Cardiac fibroblast (primary cell): ENCODE measurements around the gene ACOD1.
A peak's percentile ranks its signal among the peaks of the same experiment; 100 is the strongest.

ENCODE experiments used
- DNase-seq, 2 donors: peaks; one replicate each; pipeline versions ENCODE4 v3.0.0 to v3.0.0-alpha.2; 2010; ENCODE audit warnings: low read depth in 2 of 2
- H3K4me3 ChIP-seq, 2 donors: replicated peaks in 1 of 2; 1 replicate in 1 of 2; 2 replicates in 1 of 2; pipeline ENCODE4 v1.5.1; 2011; ENCODE audit warnings: low read depth in 2 of 2, low read length in 2 of 2, mild to moderate bottlenecking in 2 of 2, moderate library complexity in 1 of 2
- TF ChIP-seq, protein P1 (sequence below): IDR thresholded peaks from one replicate; pipeline ENCODE4 v1.5.1; 2011; ENCODE audit warnings: low read depth, mild to moderate bottlenecking, low read length, inconsistent platforms

ACOD1 gene

DNA sequence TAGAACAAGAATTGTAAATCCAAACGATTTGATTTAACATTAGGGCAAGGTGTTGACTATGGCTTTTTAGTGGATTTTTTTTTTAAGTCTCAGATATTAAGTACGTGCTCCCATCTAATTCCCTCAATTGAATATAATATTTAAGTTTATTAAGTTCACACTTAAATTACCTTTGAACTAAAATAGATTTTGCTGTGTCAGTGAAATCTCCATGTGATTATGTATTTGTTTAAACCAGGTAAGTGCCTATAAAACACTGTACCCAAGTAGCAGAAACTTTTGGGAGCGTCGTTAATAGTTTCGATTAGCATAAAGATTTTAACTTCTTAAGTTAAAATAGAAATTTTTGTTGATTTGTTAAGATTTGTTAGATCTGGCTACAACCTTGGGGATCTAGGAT, 45.2 kb downstream of the ACOD1 start:
- H3K4me3 ChIP-seq: no peak overlapping the region
- TF ChIP-seq, protein P1, sequence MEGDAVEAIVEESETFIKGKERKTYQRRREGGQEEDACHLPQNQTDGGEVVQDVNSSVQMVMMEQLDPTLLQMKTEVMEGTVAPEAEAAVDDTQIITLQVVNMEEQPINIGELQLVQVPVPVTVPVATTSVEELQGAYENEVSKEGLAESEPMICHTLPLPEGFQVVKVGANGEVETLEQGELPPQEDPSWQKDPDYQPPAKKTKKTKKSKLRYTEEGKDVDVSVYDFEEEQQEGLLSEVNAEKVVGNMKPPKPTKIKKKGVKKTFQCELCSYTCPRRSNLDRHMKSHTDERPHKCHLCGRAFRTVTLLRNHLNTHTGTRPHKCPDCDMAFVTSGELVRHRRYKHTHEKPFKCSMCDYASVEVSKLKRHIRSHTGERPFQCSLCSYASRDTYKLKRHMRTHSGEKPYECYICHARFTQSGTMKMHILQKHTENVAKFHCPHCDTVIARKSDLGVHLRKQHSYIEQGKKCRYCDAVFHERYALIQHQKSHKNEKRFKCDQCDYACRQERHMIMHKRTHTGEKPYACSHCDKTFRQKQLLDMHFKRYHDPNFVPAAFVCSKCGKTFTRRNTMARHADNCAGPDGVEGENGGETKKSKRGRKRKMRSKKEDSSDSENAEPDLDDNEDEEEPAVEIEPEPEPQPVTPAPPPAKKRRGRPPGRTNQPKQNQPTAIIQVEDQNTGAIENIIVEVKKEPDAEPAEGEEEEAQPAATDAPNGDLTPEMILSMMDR: no peak

DNA sequence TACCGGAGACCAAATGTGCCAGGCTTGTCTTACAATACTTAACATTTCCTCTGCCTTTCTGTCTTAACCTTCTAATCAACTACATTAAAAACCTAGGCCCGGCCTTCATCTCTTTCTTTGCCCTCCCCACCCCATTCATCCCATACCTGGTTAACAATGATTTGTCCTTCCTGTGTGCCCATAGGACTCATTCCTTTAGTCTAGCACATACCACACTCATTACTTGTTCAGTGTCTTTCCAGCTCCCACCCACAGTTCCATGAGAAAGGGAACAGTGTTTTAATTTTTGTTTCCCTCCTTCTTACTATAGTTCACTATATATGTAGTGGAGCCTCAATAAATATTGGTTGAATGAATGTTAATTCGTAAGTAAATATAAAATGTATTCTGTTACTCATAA, 46.0 kb downstream of the ACOD1 start:
- no peak overlapping the region for H3K4me3 ChIP-seq
- TF ChIP-seq, protein P1: no peak
- DNase-seq: peak in 1 of 2 donors; percentile 32

More for the DNA sequence above, 45.2 kb downstream of the ACOD1 start:
- no peak for DNase-seq

DNA sequence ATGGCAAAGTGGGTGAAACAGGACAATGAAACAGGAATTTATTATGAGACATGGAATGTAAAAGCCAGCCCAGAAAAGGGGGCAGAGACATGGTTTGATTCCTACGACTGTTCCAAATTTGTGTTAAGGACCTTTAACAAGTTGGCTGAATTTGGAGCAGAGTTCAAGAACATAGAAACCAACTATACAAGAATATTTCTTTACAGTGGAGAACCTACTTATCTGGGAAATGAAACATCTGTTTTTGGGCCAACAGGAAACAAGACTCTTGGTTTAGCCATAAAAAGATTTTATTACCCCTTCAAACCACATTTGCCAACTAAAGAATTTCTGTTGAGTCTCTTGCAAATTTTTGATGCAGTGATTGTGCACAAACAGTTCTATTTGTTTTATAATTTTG, 52.2 kb downstream of the ACOD1 start:
- TF ChIP-seq, protein P1: no peak
- peak in 1 of 2 donors; percentile 78 for DNase-seq
- H3K4me3 ChIP-seq: no peak overlapping the region

DNA sequence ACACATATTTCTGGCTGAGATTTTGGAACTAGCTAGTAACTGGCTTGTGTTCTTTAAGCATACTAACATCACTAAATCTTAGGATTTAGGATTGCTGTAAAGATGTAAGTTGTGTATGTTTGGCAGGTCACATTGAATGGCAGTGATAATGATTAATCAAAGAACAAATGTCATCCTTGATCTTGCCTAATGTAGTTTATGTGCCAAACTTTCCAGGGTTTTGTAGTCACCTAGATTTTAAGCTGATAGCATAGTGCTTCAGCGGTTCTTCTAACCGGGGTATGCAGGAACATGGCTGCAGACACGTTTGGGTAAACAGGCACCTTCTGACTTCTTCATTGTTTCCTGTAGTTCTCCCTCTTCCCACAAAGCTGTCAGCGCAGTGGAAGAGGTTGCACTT, 53.2 kb downstream of the ACOD1 start:
- TF ChIP-seq, protein P1: no peak
- H3K4me3 ChIP-seq: no peak overlapping the region
- no peak for DNase-seq

DNA sequence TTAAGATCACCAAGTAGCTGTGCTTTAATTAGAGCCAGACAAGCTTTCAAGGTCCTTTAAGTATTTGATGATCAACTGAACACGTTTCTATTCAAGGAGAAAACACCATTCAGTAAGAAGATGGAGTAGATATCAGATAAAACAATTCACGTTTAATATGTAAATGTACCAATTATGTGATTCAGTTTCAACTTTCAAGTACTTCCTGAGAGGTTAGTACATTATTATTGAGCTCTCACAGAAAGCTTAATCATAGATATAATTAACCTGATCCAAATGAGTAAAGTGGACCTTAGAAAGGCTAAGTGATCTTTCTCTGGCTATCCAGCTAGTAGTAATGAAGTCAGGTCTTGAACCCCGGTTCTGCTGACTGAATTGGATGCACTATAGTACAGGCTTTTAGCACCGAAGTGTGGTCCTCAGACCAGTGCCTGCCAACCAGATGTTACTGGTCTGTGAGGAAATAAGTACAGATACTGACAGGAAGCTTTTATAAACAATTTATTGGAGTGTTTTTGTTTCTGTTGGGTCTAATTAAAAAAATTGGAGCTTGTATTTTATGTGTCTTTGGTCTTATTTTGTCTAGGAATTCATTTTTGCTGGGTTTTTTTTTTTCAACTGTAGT, 53.8 kb downstream of the ACOD1 start:
- TF ChIP-seq, protein P1: no peak
- H3K4me3 ChIP-seq: no peak overlapping the region
- no peak for DNase-seq

DNA sequence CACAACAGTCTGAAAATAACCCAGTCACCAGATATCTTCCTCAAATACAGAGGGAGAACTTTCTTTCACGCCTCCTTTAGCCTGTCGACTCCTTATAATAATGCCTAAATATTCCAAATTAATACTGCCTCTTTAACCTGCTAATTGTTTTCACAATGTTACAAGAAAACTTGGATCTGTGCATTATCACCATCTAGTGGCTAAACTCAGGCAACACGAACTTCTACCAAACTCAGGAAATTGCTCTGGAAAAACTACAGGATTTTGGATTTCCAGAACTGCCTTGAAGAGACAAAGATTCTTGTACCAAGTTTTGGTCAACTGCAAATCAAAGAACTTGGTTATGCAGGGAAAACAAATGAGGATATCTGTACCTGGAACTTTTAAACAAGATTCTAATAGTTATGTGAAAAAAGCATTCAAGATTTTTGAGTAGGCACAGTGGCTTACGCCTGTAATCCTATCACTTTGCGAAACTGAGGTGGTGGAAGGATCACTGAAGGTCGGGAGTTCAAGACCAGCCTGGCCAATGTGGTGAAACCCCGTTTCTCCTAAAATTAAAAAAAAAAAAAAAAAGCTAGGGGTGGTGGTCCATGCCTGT, 54.4 kb downstream of the ACOD1 start:
- DNase-seq: peak; percentile 53 to 65
- H3K4me3 ChIP-seq: no peak overlapping the region
- TF ChIP-seq, protein P1: peak; percentile 73
